ENCODE results near the gene UTP11. TPM values are rescaled to one million over a fixed set of nuclear protein-coding genes. Genes with fewer than 3 reads are reported as not detected.
A peak's percentile ranks its signal among the peaks of the same experiment; 100 is the strongest.

Gene UTP11
- total and polyA plus RNA-seq, 2 of the 8 experiments (the other 6 are each of a cell fraction or from before 2014, with no cell fraction given) = 19.5 to 60.5 TPM

GRCh38 chr1:38071312-38072256 lies 59.0 kb downstream of the UTP11 start:
- no peak overlapping the region for H2BK12ac ChIP-seq (ENCODE audit: low read depth, low read length)
- H3K23ac ChIP-seq (ENCODE audit: insufficient read length) = no peak overlapping the region
- FAIRE-seq (peak; percentile 93), DNase-seq (ENCODE audit: low read depth in 1 of 2, low spot score in 2 of 2) (no peak)
- no peak overlapping the region for H4K8ac ChIP-seq (ENCODE audit: extremely low read depth, insufficient read depth, low read length)
- peak overlapping the region; percentile 52; the same call in 1 of the 2 replicates for H2BK20ac ChIP-seq (ENCODE audit: low read length)
- H3K79me2 ChIP-seq (ENCODE audit: control insufficient read depth in 1 of 2, insufficient read depth in 2 of 2, low read length in 2 of 2) = no peaks in the 10 kb centered on the region
- no peaks in the 10 kb centered on the region; the same call in 1 of the 2 replicates for H3K23me2 ChIP-seq (ENCODE audit: low read depth, low read length)
- H3K79me1 ChIP-seq (ENCODE audit: low read depth, low read length) = peaks cover 4% of the 10 kb centered on the region; the same call in 1 of the 2 replicates
- H3K4me1 ChIP-seq (replicated peaks in 1 of 4; ENCODE audit: control insufficient read depth in 3 of 4, insufficient read depth in 4 of 4, low read length in 3 of 4) = peaks cover 4 to 20% (median 15%) of the 10 kb centered on the region in 4 experiments
- no peaks in the 10 kb centered on the region for H3K27me3 ChIP-seq (replicated peaks in 1 of 4; ENCODE audit: control insufficient read depth in 3 of 4, extremely low read depth in 1 of 4, insufficient read depth in 3 of 4, low read length in 3 of 4)
- no peak overlapping the region for H3K27ac ChIP-seq (ENCODE audit: low read depth, low read length)
- H2BK5ac ChIP-seq (ENCODE audit: low read depth, low read length) = no peak overlapping the region
- H4K91ac ChIP-seq (replicated peaks; ENCODE audit: insufficient read length, low read length) = no peak overlapping the region
- WGBS, 2 experiments (ENCODE audit: extremely low coverage in 1 of 2, insufficient coverage in 1 of 2, insufficient read length in 1 of 2, insufficient replicate concordance in 2 of 2, low coverage in 1 of 2, low lambda C conversion rate in 2 of 2, missing lambda C conversion rate in 1 of 2) = 84% methylated on average over 10 of the region's 10 CpGs; no CpG with 5 or more reads in 1 of the 2 experiments
- no peak overlapping the region for H3K9ac ChIP-seq (replicated peaks in 1 of 4; ENCODE audit: extremely low read depth in 1 of 4, low read depth in 3 of 4, low read length in 3 of 4)
- H2AK5ac ChIP-seq (ENCODE audit: low read depth, low read length) = no peak overlapping the region
- H3K56ac ChIP-seq (replicated peaks; ENCODE audit: insufficient read length, low read depth, low read length) = no peak overlapping the region
- H2BK120ac ChIP-seq (replicated peaks; ENCODE audit: low read depth, low read length) = no peak overlapping the region
- peaks cover 0 to 7% of the 10 kb centered on the region in 2 experiments for H4K20me1 ChIP-seq (replicated peaks in 1 of 2; ENCODE audit: control insufficient read depth in 1 of 2, insufficient read depth in 2 of 2, low read length in 2 of 2)
- H3K18ac ChIP-seq (ENCODE audit: extremely low read depth, low read length) = no peak overlapping the region
- H2BK15ac ChIP-seq (ENCODE audit: low read length) = no peak overlapping the region
- no peak overlapping the region for H3K4me3 ChIP-seq (ENCODE audit: extremely low read depth in 1 of 4, insufficient read depth in 2 of 4, low read depth in 3 of 4, low read length in 4 of 4)
- ChIA-PET POLR2A (ENCODE audit: partially characterized antibody) (interaction anchor here (1.0 to 2.2 kb wide), 6 partner anchors 12 to 360 kb away, joined by 3 to 9 read pairs (median 4); no protein-coding TSS in a partner anchor), CTCF (ENCODE audit: partially characterized antibody) (interaction anchor here (0.5 to 11.2 kb wide), 41 partner anchors 11 to 1708 kb away, joined by 3 to 212 read pairs (median 4); partner anchors contain the start of gene POU3F1)
- H2AFZ ChIP-seq (ENCODE audit: low read length) = no peak overlapping the region
- no peak overlapping the region for H4K5ac ChIP-seq (ENCODE audit: insufficient read length, low read depth, low read length)
- H3K14ac ChIP-seq (ENCODE audit: insufficient read length) = no peak overlapping the region
- no peaks in the 10 kb centered on the region for H3K36me3 ChIP-seq (ENCODE audit: control insufficient read depth in 2 of 4, insufficient read depth in 4 of 4, low read length in 3 of 4)
- no peak overlapping the region for H3K4me2 ChIP-seq (ENCODE audit: insufficient read depth in 1 of 2, low read depth in 2 of 2, low read length in 2 of 2)
- H3K4ac ChIP-seq (replicated peaks; ENCODE audit: insufficient read length, low read depth, low read length) = no peak overlapping the region
- no peaks in the 10 kb centered on the region for H3K9me3 ChIP-seq (ENCODE audit: insufficient read depth in 2 of 2, low read depth in 1 of 2, low read length in 1 of 2)
- TF ChIP-seq KDM1A (IDR thresholded peaks at IDR 0.05; ENCODE audit: borderline replicate concordance, low read length) (no peak), SP1 (IDR thresholded peaks at IDR 0.05; ENCODE audit: low read depth, low read length) (no peak), TAF7 (optimal IDR thresholded peaks at IDR 0.05; ENCODE audit: borderline replicate concordance, low read depth, low read length) (no peak), CEBPB (IDR thresholded peaks at IDR 0.05; ENCODE audit: low read depth, low read length) (no peak), MAFK (IDR thresholded peaks at IDR 0.05; ENCODE audit: low read depth, low read length) (no peak), NANOG (IDR thresholded peaks at IDR 0.05; ENCODE audit: insufficient read depth, low read depth, low read length, poor library complexity, severe bottlenecking) (no peak), RXRA (IDR thresholded peaks at IDR 0.05; ENCODE audit: insufficient read depth, low read depth, low read length) (no peak), GTF2F1 (IDR thresholded peaks at IDR 0.05; ENCODE audit: borderline replicate concordance, low read depth, low read length) (no peak), FOSL1 (IDR thresholded peaks at IDR 0.05; ENCODE audit: insufficient read depth, low read depth, low read length) (no peak)
- TF ChIP-seq, protein P1, sequence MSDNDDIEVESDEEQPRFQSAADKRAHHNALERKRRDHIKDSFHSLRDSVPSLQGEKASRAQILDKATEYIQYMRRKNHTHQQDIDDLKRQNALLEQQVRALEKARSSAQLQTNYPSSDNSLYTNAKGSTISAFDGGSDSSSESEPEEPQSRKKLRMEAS (IDR thresholded peaks at IDR 0.05) = no peak
